ENCODE measurements around the gene FMO1. TPM values are rescaled to one million over a fixed set of nuclear protein-coding genes. Genes with fewer than 3 reads are reported as not detected.
"Not testable (repeated sequence)": the region's sequence is repeated elsewhere in the genome, so short reads cannot be mapped to it uniquely, and the experiment has no call there.

FMO1 gene
- total RNA-seq, 5 donors from 2014 or later (not counting 1 experiment from before 2014, with no cell fraction given): not detected

DNA sequence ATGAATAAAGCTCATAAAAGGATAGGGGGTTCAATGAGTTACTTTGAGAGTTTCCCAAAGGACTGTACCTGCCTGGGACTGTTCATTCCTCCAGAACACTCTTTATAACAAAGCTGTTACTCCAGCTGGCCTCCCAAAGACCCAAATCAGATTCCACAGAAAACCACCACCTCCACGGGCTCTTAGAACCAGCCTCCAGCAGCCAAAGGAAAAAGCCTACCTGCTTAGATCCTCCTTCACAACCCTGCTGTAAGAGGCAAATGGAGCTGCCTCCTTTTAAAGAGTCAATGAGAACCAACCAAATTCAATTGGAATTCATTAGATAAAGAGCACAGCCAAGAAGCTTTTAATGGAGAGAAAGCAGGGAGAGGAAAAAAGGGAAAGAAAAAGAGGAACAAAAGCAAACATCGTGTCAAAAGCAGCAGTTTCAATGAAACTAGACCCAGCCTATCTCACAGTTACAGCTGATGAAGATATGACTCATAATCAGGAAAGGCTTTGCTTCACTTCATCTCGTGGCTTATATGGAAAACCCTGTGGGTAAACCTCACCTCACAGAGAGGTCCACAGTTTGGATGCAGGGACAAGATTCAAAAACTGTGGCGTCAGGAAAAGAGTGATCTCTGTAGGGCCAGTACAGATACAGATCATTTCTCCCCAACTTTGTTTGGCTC is 37.9 kb downstream of the FMO1 start:
- Histone ChIP-seq H3K27me3 (replicated peaks in 1 of 2; ENCODE audit: control insufficient read depth in 2 of 2, extremely low read depth in 1 of 2, insufficient read depth in 2 of 2, low read length in 1 of 2) (peaks cover 0 to 5% of the 10 kb centered on the region in 2 experiments), H3K36me3 (ENCODE audit: control insufficient read depth in 2 of 2, extremely low read depth in 1 of 2, insufficient read depth in 1 of 2, low read length in 1 of 2) (no peaks in the 10 kb centered on the region), H3K4me1 (ENCODE audit: control insufficient read depth in 1 of 2, extremely low read depth in 1 of 2, insufficient read depth in 2 of 2, low read length in 2 of 2) (no peaks in the 10 kb centered on the region), H3K4me3 (ENCODE audit: control insufficient read depth in 1 of 2, extremely low read depth in 1 of 2, low read length in 1 of 2) (no peak overlapping the region), H3K9me3 (no peaks in the 10 kb centered on the region), H3K27ac (ENCODE audit: low read length) (no peak overlapping the region)
- Mint-ChIP-seq H3K4me1 (no peaks in the 10 kb centered on the region), H3K36me3 (no peaks in the 10 kb centered on the region), H3K27ac (no peak overlapping the region), H3K27me3 (peaks cover 5 to 29% of the 10 kb centered on the region in 2 donors), H3K4me3 (no peak overlapping the region), H3K9me3 (no peaks in the 10 kb centered on the region)
- CTCF ChIA-PET: no interaction called here
- POLR2A ChIA-PET: no interaction called here
- ATAC-seq (replicated peaks in 1 of 4) (no peak), DNase-seq (no peak)
- 24% methylated on average over 3 of the region's 4 CpGs for WGBS (ENCODE audit: insufficient coverage)

- Histone ChIP-seq H3K36me3 (ENCODE audit: control insufficient read depth in 2 of 2, extremely low read depth in 1 of 2, insufficient read depth in 1 of 2, low read length in 1 of 2) (no peaks in the 10 kb centered on the region), H3K4me1 (ENCODE audit: control insufficient read depth in 1 of 2, extremely low read depth in 1 of 2, insufficient read depth in 2 of 2, low read length in 2 of 2) (no peaks in the 10 kb centered on the region), H3K9me3 (no peaks in the 10 kb centered on the region), H3K27ac (ENCODE audit: low read length) (no peak overlapping the region), H3K27me3 (replicated peaks in 1 of 2; ENCODE audit: control insufficient read depth in 2 of 2, extremely low read depth in 1 of 2, insufficient read depth in 2 of 2, low read length in 1 of 2) (no peaks in the 10 kb centered on the region), H3K4me3 (ENCODE audit: control insufficient read depth in 1 of 2, extremely low read depth in 1 of 2, low read length in 1 of 2) (no peak overlapping the region)
- ATAC-seq (replicated peaks in 1 of 4) (no peak), DNase-seq (no peak)
- peaks cover 26 to 27% of the 10 kb centered on the region in 2 donors for H3K27me3 Mint-ChIP-seq
- ChIA-PET POLR2A (no interaction called here), CTCF (interaction anchor here in 1 of 2 donors (1.0 kb wide), 1 partner anchor 23 kb away, joined by 3 read pairs; no protein-coding TSS in a partner anchor)
- H3K9me3 Mint-ChIP-seq: no peaks in the 10 kb centered on the region
- H3K4me1 Mint-ChIP-seq: no peaks in the 10 kb centered on the region
- WGBS (ENCODE audit: insufficient coverage): no CpG with 5 or more reads among the region's 2 CpGs
- no peaks in the 10 kb centered on the region for H3K36me3 Mint-ChIP-seq
- no peak overlapping the region for H3K27ac Mint-ChIP-seq
- H3K4me3 Mint-ChIP-seq: no peak overlapping the region
These were observed 42.3 kb downstream of the FMO1 start for GRCh38 chr1:171290621-171291020.

- H3K9me3 Mint-ChIP-seq: peaks cover 0 to 4% (median 0%) of the 10 kb centered on the region in 3 donors
- peaks cover 32 to 33% of the 10 kb centered on the region in 2 donors for H3K27me3 Mint-ChIP-seq
- no peak overlapping the region for H3K27ac Mint-ChIP-seq
- no peak overlapping the region for H3K4me3 ChIP-seq (ENCODE audit: control insufficient read depth in 1 of 2, extremely low read depth in 1 of 2, low read length in 1 of 2)
- DNase-seq: no peak
- no peaks in the 10 kb centered on the region for H3K9me3 ChIP-seq
- H3K4me1 Mint-ChIP-seq: no peaks in the 10 kb centered on the region
- H3K27me3 ChIP-seq (replicated peaks in 1 of 2; ENCODE audit: control insufficient read depth in 2 of 2, extremely low read depth in 1 of 2, insufficient read depth in 2 of 2, low read length in 1 of 2): no peaks in the 10 kb centered on the region
- no peak for ATAC-seq (replicated peaks in 1 of 4)
- no peak overlapping the region for H3K4me3 Mint-ChIP-seq
- ChIA-PET POLR2A (no interaction called here), CTCF (interaction anchor here (0.6 to 0.7 kb wide), 2 partner anchors 48 to 142 kb away, joined by 3 read pairs; no protein-coding TSS in a partner anchor)
- WGBS (ENCODE audit: insufficient coverage): 50% methylated on average over 1 of the region's 1 CpG
- no peaks in the 10 kb centered on the region for H3K36me3 ChIP-seq (ENCODE audit: control insufficient read depth in 2 of 2, extremely low read depth in 1 of 2, insufficient read depth in 1 of 2, low read length in 1 of 2)
- H3K36me3 Mint-ChIP-seq: no peaks in the 10 kb centered on the region
- no peak overlapping the region for H3K27ac ChIP-seq (ENCODE audit: low read length)
- H3K4me1 ChIP-seq (ENCODE audit: control insufficient read depth in 1 of 2, extremely low read depth in 1 of 2, insufficient read depth in 2 of 2, low read length in 2 of 2): no peaks in the 10 kb centered on the region
These were observed 44.5 kb downstream of the FMO1 start for GRCh38 chr1:171292799-171293198.

GRCh38 chr1:171295383-171295782 is 47.1 kb downstream of the FMO1 start:
- H3K27me3 ChIP-seq (replicated peaks in 1 of 2; ENCODE audit: control insufficient read depth in 2 of 2, extremely low read depth in 1 of 2, insufficient read depth in 2 of 2, low read length in 1 of 2); H3K27ac Mint-ChIP-seq; H3K36me3 ChIP-seq (ENCODE audit: control insufficient read depth in 2 of 2, extremely low read depth in 1 of 2, insufficient read depth in 1 of 2, low read length in 1 of 2); H3K27ac ChIP-seq (ENCODE audit: low read length); H3K4me1 Mint-ChIP-seq; H3K4me3 ChIP-seq (ENCODE audit: control insufficient read depth in 1 of 2, extremely low read depth in 1 of 2, low read length in 1 of 2); POLR2A ChIA-PET; DNase-seq; H3K36me3 Mint-ChIP-seq; H3K9me3 ChIP-seq; H3K4me1 ChIP-seq (ENCODE audit: control insufficient read depth in 1 of 2, extremely low read depth in 1 of 2, insufficient read depth in 2 of 2, low read length in 2 of 2); H3K4me3 Mint-ChIP-seq; ATAC-seq (replicated peaks in 1 of 4): not testable (repeated sequence)
- CTCF ChIA-PET: interaction anchor here in 1 of 2 donors (0.7 kb wide), 1 partner anchor 14 kb away, joined by 6 read pairs; no protein-coding TSS in a partner anchor
- 68% methylated on average over 3 of the region's 7 CpGs for WGBS (ENCODE audit: insufficient coverage)
- Mint-ChIP-seq H3K9me3 (peaks cover 7 to 14% (median 11%) of the 10 kb centered on the region in 3 donors), H3K27me3 (peaks cover 32 to 40% of the 10 kb centered on the region in 2 donors)

DNA sequence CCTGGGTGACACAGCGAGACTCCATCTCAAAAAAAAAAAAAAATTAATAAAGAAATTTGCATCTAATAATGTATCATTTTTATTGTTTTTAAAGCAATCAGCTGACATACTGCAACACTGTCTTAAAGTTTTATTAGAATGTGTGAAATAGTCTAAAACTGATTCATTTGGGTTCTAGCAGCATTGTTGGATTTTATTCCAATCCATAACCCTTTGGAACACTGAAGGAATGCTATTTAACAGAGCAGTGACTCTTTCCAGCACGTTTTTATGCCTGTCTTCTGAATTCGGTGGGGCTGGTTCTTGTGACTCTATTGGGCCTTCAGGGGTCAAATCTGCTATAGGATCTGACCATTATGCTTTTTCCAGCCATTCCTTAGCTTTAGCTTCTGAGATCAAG is 47.5 kb downstream of the FMO1 start:
- Histone ChIP-seq H3K4me1 (ENCODE audit: control insufficient read depth in 1 of 2, extremely low read depth in 1 of 2, insufficient read depth in 2 of 2, low read length in 2 of 2) (no peaks in the 10 kb centered on the region), H3K9me3 (no peaks in the 10 kb centered on the region), H3K36me3 (ENCODE audit: control insufficient read depth in 2 of 2, extremely low read depth in 1 of 2, insufficient read depth in 1 of 2, low read length in 1 of 2) (no peaks in the 10 kb centered on the region), H3K27me3 (replicated peaks in 1 of 2; ENCODE audit: control insufficient read depth in 2 of 2, extremely low read depth in 1 of 2, insufficient read depth in 2 of 2, low read length in 1 of 2) (no peaks in the 10 kb centered on the region), H3K27ac (ENCODE audit: low read length) (no peak overlapping the region), H3K4me3 (ENCODE audit: control insufficient read depth in 1 of 2, extremely low read depth in 1 of 2, low read length in 1 of 2) (no peak overlapping the region)
- Mint-ChIP-seq H3K9me3 (peaks cover 10 to 16% (median 15%) of the 10 kb centered on the region in 3 donors), H3K27me3 (peaks cover 32 to 40% of the 10 kb centered on the region in 2 donors), H3K4me3 (no peak overlapping the region), H3K36me3 (peaks cover 4% of the 10 kb centered on the region), H3K27ac (no peak overlapping the region), H3K4me1 (no peaks in the 10 kb centered on the region)
- POLR2A ChIA-PET: no interaction called here
- DNase-seq (no peak), ATAC-seq (replicated peaks in 1 of 4) (no peak)
- CTCF ChIA-PET: interaction anchor here in 1 of 2 donors (0.7 kb wide), 1 partner anchor 14 kb away, joined by 6 read pairs; no protein-coding TSS in a partner anchor
- 83% methylated on average over 2 of the region's 3 CpGs for WGBS (ENCODE audit: insufficient coverage)

DNA sequence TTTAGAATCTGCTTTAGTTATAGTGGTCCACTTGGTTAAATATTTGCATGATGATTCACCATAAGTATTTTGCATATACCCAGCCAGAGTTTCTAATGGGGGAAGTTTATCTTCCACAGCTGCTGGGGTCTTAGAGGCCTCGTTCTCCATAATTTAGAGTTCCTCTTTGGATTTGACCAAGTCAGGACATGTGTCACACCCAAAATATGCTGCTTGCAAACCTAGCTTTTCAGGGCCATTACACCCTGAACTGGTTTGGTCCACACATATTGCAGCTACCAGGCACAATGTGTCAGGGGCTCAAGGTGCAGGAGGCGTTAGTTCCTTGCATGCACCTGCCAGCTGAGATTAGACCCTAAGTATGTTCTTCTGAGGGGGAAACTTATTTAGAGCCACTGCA is 48.6 kb downstream of the FMO1 start:
- Histone ChIP-seq H3K27ac (ENCODE audit: low read length) (no peak overlapping the region), H3K4me1 (ENCODE audit: control insufficient read depth in 1 of 2, extremely low read depth in 1 of 2, insufficient read depth in 2 of 2, low read length in 2 of 2) (no peaks in the 10 kb centered on the region), H3K36me3 (ENCODE audit: control insufficient read depth in 2 of 2, extremely low read depth in 1 of 2, insufficient read depth in 1 of 2, low read length in 1 of 2) (no peaks in the 10 kb centered on the region), H3K4me3 (ENCODE audit: control insufficient read depth in 1 of 2, extremely low read depth in 1 of 2, low read length in 1 of 2) (no peak overlapping the region), H3K9me3 (no peaks in the 10 kb centered on the region), H3K27me3 (replicated peaks in 1 of 2; ENCODE audit: control insufficient read depth in 2 of 2, extremely low read depth in 1 of 2, insufficient read depth in 2 of 2, low read length in 1 of 2) (no peaks in the 10 kb centered on the region)
- H3K36me3 Mint-ChIP-seq: peaks cover 4% of the 10 kb centered on the region
- ChIA-PET POLR2A (no interaction called here), CTCF (interaction anchor here in 1 of 2 donors (1.9 kb wide), 1 partner anchor 16 kb away, joined by 8 read pairs; the partner anchor contains the start of gene FMO4)
- no peak for ATAC-seq (replicated peaks in 1 of 4)
- peaks cover 19 to 27% (median 21%) of the 10 kb centered on the region in 3 donors for H3K9me3 Mint-ChIP-seq
- no peak overlapping the region for H3K4me3 Mint-ChIP-seq
- no peaks in the 10 kb centered on the region for H3K4me1 Mint-ChIP-seq
- WGBS (ENCODE audit: insufficient coverage): no CpG with 5 or more reads among the region's 2 CpGs
- H3K27me3 Mint-ChIP-seq: peaks cover 38 to 45% of the 10 kb centered on the region in 2 donors
- no peak for DNase-seq
- H3K27ac Mint-ChIP-seq: no peak overlapping the region

All from T-cell (primary cell).